Stimulated activated CD4-positive, alpha-beta T cell treated with anti-CD3 and anti-CD28 coated beads, Interleukin-4, amount 100 ng/mL, for 1 hour (primary cell): ENCODE data around the gene DDX49.
"Not testable (repeated sequence)": the region's sequence is repeated elsewhere in the genome, so short reads cannot be mapped to it uniquely, and the experiment has no call there.

Experiments
- DNase-seq: peaks from one replicate; pipeline ENCODE4 v3.0.0-alpha.2; 2020

Gene DDX49

DNA sequence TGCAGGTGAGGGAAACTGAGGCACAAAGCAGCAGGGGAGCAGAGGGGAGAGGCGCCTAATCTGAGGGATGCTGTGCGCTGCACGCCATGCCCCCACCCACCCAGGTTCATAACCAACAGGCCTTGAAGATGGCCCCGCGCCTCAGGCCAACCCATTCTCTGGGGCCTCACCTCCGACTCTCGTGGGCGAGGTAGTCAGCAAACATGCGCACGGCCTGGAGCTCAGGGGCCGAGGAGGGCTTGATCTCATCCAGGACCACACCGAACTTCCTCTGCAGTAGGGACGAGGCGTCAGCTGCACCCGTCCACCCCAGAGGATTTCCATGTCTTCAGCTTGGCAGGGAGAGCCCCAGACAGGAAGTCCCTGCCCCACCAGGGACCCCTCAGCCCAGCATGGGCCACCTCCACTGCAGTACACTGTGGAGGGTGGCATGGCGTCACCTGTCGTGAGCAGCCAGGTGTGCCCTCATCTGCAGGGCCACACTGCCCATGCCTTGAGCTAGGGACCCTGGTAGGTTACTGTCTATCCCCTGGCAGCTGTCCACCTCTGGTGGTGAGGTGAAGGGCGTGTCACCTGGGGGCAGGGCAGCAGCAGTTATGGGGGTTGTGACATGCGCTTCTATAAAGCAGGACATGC, 8.6 kb upstream of the DDX49 start:
- DNase-seq: no peak

DNA sequence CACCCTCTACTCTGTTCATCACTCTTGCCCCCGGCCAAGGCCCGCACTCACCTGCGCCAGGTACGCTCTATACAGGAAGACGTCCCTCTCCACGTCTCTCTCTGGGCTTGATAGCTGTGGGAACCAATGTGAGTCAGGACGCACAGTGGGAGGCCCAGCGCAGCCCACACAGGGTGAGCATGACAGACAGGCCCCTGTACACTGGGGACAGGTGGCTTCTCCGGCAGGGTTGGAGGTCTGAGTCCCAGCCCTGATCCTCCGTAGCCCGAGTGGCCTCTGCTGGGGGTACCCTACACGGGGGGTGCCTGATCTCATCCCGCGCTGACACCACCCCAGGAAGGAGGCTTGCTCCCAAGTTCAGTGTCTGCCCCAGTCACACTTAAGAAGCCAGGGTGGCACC, 6.6 kb upstream of the DDX49 start:
- DNase-seq: no peak

DNA sequence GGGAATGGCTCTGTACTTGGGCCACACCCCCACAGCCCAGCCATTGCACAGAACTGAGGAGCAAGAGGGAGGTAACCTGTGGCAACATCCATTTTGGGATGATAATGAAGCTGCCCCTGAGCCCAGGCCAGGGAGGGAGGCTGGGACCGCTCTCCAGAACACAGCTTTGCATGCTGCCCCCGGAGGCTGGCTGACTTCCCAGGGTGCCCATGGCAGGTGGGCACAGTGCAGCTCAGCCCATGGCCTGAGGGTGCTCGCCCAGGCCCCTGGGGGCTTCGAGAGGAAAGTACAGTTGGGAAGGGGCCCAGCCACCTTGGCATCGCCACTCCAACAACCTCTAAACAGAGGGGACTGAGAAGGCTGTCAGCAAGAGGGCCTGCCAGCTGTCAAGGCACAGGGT, 6.0 kb upstream of the DDX49 start:
- no peak for DNase-seq

DNA sequence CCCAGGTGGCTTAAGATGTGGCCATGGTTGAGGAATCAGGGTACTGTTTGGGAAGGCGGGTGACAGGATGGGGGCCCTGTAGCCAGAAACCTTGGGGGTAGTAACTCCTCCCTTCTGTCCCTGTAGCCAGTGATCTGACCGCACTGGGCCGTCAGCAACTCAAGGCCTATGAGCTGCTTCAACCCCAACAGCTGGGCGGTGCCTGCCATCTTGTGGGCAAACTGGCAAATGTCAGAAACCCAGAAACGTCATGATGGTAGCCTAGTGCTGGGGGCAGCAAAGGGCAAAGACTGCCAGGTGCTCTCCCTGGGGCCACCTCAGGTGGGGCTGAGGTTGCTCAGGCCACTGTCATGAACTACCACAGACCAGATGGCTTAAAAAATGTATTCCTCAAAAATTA, 3.9 kb upstream of the DDX49 start:
- peak; percentile 32 for DNase-seq

- DNase-seq: not testable (repeated sequence)
These were observed 1.9 kb upstream of the DDX49 start for GRCh38 chr19:18917593-18917992.

- DNase-seq: no peak
These were observed 342 bp downstream of the DDX49 start for GRCh38 chr19:18919900-18920214.

DNA sequence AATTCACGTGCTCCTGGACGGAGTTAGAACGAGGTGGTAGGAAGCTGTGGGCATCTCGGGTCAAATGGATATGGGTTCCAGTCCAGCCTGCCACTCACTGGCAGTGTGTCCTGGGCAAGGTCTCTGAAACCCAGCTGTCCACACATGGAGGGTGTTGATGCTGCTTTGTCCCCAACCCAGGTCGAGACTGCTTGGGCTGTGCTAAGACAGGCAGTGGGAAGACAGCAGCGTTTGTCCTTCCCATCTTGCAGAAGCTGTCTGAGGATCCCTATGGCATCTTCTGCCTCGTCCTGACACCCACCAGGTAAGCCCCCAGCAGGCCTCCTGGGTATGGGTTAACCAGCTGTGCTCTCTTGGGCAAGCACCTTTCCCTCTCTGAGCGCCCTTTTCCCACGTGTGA, 885 bp downstream of the DDX49 start:
- no peak for DNase-seq

- no peak for DNase-seq
These were observed 2.1 kb downstream of the DDX49 start for GRCh38 chr19:18921593-18921992.

DNA sequence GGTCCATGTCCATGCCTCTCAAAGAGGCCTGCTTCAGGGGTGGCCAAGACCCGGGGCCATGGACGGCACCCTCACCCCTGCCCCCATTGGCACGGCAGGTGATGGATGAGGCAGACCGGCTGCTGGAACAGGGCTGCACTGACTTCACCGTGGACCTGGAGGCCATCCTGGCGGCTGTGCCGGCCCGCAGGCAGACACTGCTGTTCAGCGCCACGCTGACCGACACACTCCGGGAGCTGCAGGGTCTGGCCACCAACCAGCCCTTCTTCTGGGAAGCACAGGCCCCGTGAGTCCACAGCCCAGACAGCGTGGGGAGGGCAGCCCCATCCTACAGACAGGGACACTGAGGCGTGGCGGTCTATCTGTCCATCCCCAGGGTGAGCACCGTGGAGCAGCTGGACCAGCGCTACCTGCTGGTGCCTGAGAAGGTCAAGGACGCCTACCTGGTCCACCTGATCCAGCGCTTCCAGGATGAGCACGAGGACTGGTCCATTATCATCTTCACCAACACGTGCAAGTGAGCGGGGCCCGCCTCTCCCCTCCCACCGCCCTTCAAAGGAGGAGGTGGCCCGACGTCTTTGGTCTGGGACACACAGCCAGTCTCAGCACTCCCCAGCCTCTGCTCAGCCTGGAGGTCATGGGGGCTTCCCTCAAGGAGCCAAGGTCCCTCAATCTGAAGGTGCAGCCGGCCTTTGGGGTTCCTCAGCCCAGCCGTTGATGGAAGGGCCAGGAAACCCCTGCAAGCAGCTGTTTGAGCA, 2.9 kb downstream of the DDX49 start:
- DNase-seq: no peak

- no peak for DNase-seq
These were observed 5.2 kb downstream of the DDX49 start for GRCh38 chr19:18924684-18925213.

GRCh38 chr19:18928018-18928805, 8.7 kb downstream of the DDX49 start:
- DNase-seq: no peak

- DNase-seq: no peak
These were observed 9.8 kb downstream of the DDX49 start for GRCh38 chr19:18929311-18929710.

DNA sequence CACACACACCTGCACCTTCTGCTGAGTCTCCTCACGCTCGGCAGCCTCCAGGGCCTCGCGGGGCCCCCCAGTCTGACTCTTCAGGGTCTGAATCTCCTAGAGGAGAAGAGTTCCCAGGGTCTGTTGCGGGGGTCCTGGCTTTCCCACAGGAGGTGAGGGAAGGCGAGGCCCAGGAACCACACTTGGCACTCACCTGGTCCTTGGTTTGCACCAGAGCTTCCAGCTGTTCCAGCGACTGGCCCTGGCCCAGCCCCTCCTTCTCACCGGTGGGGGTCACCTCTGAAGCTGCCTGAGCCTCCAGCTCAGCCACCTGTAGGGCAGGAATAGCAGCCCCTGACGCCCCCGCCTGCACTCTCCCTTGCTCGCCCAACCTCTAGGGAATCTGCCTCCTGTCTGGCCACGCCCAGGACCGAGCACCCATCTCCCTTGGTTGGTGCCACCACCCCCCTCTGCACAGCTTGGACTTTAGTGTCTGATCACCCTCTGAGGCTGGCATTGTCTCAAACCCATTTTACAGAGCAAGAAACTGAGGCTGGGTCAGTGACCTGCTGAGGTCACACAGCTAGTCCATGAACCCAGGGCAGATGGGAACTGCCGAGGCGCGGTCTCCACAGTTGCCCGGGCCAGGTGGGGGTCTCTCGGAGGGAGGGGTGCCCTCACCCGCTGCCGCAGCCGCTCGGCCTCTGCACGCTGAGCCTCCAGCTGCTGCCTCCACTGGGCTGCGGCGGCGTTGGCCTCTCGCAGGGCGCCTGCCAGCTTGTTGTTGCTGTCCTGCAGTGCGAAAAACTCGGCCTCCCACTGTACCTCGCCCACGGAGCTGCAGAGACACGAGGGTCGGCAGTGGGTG, 12.0 kb downstream of the DDX49 start:
- DNase-seq: no peak

DNA sequence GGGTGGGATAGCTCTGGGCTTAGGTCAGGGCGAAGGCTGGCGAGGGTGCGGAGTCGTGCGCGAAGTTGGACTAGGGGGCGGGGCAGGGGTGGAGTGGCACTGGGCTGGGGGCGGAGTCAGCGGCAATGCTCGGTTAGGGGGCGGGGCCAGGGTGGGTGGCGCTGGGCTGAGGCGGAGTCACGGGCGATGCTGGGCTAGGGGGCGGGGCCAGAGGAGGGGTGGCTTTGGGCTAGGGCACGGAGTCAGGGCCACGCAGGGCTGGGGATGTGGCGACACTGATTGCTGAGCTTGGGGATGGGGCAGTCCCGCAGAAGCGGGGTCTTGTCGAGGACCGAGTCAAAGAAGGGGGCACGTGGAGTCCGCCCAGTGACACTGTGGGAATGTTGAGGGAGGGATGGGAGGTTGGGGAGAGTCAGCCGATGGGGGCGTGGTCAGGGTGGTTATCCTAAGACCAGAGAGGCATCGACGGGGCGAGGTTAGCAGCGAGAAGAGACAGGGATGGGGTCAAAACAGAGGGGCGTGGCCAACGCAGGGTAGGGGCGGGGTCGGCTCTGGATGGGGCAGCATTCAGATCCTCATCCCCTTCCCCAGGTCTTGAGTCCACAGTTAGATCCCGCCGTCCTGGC, 12.8 kb downstream of the DDX49 start:
- peak; percentile 89 for DNase-seq

DNA sequence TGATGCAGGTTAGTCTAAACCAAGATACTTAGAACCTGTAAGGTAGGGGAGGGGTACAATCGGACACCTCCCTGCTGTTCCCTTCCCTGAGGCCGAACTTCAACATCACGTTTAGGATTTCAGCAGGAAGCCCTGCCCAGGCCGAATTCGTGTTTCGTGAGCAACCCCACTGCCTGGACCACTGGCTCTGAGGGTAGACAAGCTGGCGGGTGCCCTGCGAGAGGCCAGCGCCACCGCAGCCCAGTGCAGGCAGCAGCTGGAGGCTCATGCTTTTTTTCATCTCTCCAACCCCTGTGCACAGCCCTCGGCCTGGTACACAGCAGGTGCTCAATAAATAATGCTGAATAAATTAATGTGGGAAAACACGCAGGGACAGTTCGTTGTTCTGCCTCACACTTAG, 13.8 kb downstream of the DDX49 start:
- DNase-seq: no peak

GRCh38 chr19:18939163-18939562, 19.6 kb downstream of the DDX49 start:
- no peak for DNase-seq

- no peak for DNase-seq
These were observed 20.6 kb downstream of the DDX49 start for GRCh38 chr19:18939922-18940768.

DNA sequence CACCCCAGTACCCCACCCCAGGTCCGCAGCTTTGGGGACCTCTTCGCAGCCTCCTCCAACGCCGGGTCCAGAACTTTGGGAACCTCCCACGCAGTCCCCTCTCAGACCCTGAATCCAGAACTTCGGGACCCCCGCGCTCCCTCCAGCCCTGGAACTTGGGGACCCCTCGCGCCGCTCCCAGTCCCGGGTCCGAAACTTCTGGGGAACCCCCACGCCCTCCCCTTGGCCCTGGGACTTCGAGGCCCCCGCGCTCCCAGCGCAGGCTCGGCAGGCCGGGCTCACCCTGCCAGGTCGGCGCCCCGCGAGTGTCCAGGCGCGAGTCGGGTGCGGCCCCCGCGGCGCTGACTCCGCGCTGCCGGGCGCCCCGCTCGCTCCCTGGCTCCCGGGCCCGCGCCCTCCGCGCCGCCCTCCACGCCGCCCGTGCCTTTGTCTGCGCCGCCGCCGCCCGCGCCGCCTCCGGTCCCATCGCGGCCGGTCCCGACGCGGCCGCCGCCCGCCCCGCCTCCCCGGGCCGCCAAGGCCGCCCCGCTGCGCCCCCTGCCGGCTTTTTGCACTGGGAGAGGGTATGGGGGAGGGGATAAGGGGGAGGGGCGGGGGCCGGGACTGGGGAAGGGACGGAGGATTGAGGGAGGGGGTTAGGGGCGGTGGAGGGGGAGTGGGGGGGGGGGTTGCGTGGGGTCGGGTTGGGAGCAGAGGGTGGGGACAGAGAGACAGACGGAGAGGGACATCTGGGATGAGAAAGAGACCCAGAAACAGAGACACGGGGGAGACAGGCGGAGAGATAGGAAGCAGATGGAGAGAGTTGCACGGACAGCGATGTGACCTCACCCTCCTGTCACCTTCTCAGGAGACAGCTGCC, 21.5 kb downstream of the DDX49 start, which contains the start of gene HOMER3:
Gene HOMER3 (minus strand): TSS at position 449 of the 859 bp plus-strand sequence. CDS start 2,235 bp downstream, outside the sequence.
- DNase-seq: peak; percentile 83

DNA sequence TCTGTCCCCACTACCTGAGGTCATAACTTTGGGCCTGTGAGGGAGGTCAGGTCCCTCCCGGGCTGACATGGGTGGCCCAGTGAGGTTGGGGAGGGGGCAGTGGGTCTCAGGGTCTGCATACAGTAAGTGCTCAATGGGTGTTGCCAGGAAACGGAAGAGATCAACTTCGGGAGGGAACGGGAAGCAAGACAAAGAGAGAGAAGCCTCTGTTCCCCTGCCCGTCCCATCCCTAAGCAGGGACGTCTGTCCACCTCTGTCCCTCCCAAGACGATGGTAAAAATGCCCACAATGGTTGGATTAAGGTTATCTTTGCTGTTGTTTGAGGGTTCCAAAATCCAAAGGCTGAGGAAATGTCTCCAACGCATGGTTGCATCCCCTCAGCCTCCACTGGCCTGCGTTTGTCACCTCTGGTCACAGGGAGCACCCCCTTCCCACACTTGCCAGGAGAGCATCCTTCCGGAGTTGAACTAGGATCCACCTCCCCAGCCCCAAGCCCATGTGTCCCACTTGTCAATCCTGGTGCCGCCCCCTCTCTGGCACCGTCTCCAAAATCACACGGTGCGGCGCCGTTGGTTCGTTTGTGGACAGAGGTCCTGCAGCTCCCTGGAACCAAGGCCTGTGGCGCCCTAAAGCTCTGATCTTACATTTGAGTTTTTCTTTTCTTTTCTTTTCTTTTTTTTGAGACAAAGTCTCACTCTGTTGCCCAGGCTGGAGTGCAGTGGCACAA, 22.3 kb downstream of the DDX49 start:
- DNase-seq: no peak

- no peak for DNase-seq
These were observed 23.2 kb downstream of the DDX49 start for GRCh38 chr19:18942692-18943091.
